SJCRH30 (cell line): Measurements from ENCODE around the gene TBC1D3E. TPM values are rescaled to one million over a fixed set of nuclear protein-coding genes. Genes with fewer than 3 reads are reported as not detected.
"Not testable (repeated sequence)": the region's sequence is repeated elsewhere in the genome, so short reads cannot be mapped to it uniquely, and the experiment has no call there.

ENCODE experiments used
- DNase-seq, 2 experiments: peaks; one replicate each; pipeline ENCODE4 v3.0.0-alpha.2; 2015 to 2020
- H3K27ac ChIP-seq: fragments of 250-450 bp; sonication (Bioruptor Pico); 2 replicates; pipeline ENCODE4 v1.5.1; 2020; ENCODE audit warnings: mild to moderate bottlenecking, moderate library complexity
- H3K27me3 ChIP-seq: fragments of 250-450 bp; sonication (Bioruptor Pico); 2 replicates; pipeline ENCODE4 v1.5.1; 2020; ENCODE audit warnings: mild to moderate bottlenecking, moderate library complexity
- H3K36me3 ChIP-seq: fragments of 250-450 bp; sonication (Bioruptor Pico); 2 replicates; pipeline ENCODE4 v1.5.1; 2020; ENCODE audit warnings: mild to moderate bottlenecking, moderate library complexity
- H3K4me1 ChIP-seq: fragments of 250-450 bp; sonication (Bioruptor Pico); 2 replicates; pipeline ENCODE4 v1.5.1; 2020; ENCODE audit warnings: mild to moderate bottlenecking, moderate library complexity
- H3K4me3 ChIP-seq: fragments of 250-450 bp; sonication (Bioruptor Pico); 2 replicates; pipeline ENCODE4 v1.5.1; 2020; ENCODE audit warnings: mild to moderate bottlenecking, moderate library complexity
- H3K9me3 ChIP-seq: fragments of 250-450 bp; sonication (Bioruptor Pico); replicated peaks from 2 replicates; pipeline ENCODE4 v1.5.1; 2020; ENCODE audit warnings: mild to moderate bottlenecking, moderate library complexity
- total RNA-seq: library from RNA; depleted of rRNA; stranded (reverse); fragments of >200 nt; shearing (Covaris generic); gene quantifications from 2 replicates; pipeline ENCODE4 v1.2.3, GENCODE V29; 2014; rRNA removed

The TBC1D3E gene
- total RNA-seq, result not detected in 2 replicates

- H3K27me3 ChIP-seq, H3K4me3 ChIP-seq, DNase-seq, H3K9me3 ChIP-seq, H3K27ac ChIP-seq, H3K4me1 ChIP-seq, H3K36me3 ChIP-seq: not testable (repeated sequence)
These were observed at the start of gene TBC1D3E for GRCh38 chr17:38127651-38128050. TSS of gene TBC1D3E (plus strand) at chr17:38127951. CDS start at chr17:38129496, 1,545 bp downstream.

GRCh38 chr17:38087344-38087743 lies 40.4 kb upstream of the TBC1D3E start:
- H3K4me3 ChIP-seq, H3K27ac ChIP-seq, DNase-seq, H3K36me3 ChIP-seq, H3K27me3 ChIP-seq, H3K9me3 ChIP-seq, H3K4me1 ChIP-seq: not testable (repeated sequence)

DNA sequence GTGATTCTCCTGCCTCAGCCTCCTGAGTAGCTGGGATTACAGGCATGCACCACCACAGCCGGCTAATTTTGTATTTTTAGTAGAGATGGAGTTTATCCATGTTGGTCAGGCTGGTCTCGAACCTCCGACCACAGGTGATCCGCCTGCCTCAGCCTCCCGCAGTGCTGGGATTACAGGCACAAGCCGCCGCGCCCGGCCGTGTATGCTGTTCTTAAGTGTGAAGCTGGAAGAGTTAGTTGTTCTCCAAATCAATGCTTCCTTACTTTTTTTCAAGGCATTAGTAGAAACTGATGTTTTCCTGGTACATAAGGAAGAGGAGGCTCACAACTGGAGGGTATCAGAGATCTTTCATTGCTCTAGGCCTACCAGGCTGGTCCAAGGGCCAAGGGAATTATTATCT lies 39.6 kb upstream of the TBC1D3E start:
- not testable (repeated sequence) for H3K9me3 ChIP-seq, H3K27me3 ChIP-seq, DNase-seq, H3K4me1 ChIP-seq, H3K36me3 ChIP-seq, H3K27ac ChIP-seq, H3K4me3 ChIP-seq

- H3K4me1 ChIP-seq, H3K27me3 ChIP-seq, H3K9me3 ChIP-seq, H3K36me3 ChIP-seq, DNase-seq, H3K27ac ChIP-seq, H3K4me3 ChIP-seq: not testable (repeated sequence)
These were observed 33.6 kb upstream of the TBC1D3E start for GRCh38 chr17:38094059-38094694.

- H3K4me3 ChIP-seq, H3K27ac ChIP-seq: not testable (repeated sequence)
These were observed 28.5 kb upstream of the TBC1D3E start for GRCh38 chr17:38099262-38099661.

DNA sequence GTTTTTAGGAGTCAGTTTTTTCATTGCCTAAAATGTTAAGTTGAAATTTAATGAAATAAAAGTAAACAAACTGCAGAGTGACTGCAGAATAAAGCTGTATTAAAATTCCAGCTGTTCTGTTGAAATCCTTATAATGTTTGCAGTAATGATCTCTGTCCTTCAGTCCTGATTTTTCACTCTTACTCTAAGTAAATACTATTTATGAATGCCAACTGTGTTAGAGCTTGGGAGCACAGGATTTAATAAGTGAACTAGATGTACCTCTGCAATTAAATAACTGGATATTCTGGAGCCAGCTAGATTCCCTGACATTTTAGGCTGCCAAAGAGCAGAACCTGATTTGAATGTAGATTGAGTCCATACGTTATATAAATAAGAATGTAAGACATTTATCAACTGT lies 7.9 kb upstream of the TBC1D3E start:
- H3K27ac ChIP-seq, H3K9me3 ChIP-seq, H3K36me3 ChIP-seq, H3K4me1 ChIP-seq, H3K4me3 ChIP-seq, DNase-seq, H3K27me3 ChIP-seq: not testable (repeated sequence)

More at GRCh38 chr17:38099262-38099661, 28.5 kb upstream of the TBC1D3E start:
- H3K4me1 ChIP-seq, H3K9me3 ChIP-seq, H3K36me3 ChIP-seq, DNase-seq, H3K27me3 ChIP-seq: not testable (repeated sequence)

DNA sequence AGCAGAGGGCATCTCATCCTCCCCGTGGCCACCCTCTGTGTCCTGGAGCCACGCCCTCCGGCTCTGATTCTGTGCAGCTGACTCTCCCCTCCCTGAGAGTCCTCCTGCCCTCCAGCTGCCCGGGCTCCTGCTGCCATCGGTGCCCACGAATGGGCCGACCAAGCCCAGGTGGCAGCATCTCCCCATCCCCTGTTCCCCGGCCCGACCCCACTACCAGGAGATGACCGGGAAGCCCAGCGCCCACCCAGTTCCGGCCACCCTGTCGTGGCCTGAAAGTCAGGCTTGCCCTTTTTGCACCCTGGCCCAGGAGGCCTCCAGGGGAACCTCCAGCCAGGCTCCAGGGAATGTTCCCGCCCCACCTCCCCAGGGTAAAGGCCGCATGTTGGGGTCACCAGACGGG lies 7.1 kb downstream of the TBC1D3E start:
- H3K4me3 ChIP-seq, H3K27ac ChIP-seq, DNase-seq, H3K9me3 ChIP-seq, H3K4me1 ChIP-seq, H3K36me3 ChIP-seq, H3K27me3 ChIP-seq: not testable (repeated sequence)

Other genes with a start within 250 kb of the TBC1D3E start
- gene TBC1D3K, start 203.5 kb upstream of the TBC1D3E start, total RNA-seq, result not detected in 2 replicates
- gene TBC1D3L, start 138.9 kb upstream of the TBC1D3E start, total RNA-seq, result 3.0 and 5.6 TPM in 2 replicates
- not detected in 2 replicates for gene TBC1D3D, start 124.0 kb upstream of the TBC1D3E start, total RNA-seq
- gene TBC1D3C, start 59.3 kb upstream of the TBC1D3E start, total RNA-seq, result 0.66 and 1.0 TPM in 2 replicates
- gene TBC1D3, start 64.6 kb downstream of the TBC1D3E start, total RNA-seq, result not detected in 2 replicates
- gene MRPL45, start 169.2 kb downstream of the TBC1D3E start, total RNA-seq, result 41.9 and 42.3 TPM in 2 replicates
- not detected in 2 replicates for gene GPR179, start 216.0 kb downstream of the TBC1D3E start, total RNA-seq
- 18.7 and 21.0 TPM in 2 replicates for gene SOCS7, start 223.9 kb downstream of the TBC1D3E start, total RNA-seq